Activated T-cell treated with anti-CD3 and anti-CD28 coated beads, Interleukin-2, amount 50 U/mL, for 72 hours (primary cell): ENCODE data around the gene MTHFD1L. TPM values are rescaled to one million over a fixed set of nuclear protein-coding genes. Genes with fewer than 3 reads are reported as not detected.
"Not testable (repeated sequence)": the region's sequence is repeated elsewhere in the genome, so short reads cannot be mapped to it uniquely, and the experiment has no call there.

Source experiments
- ATAC-seq, 2 donors: fragments of 150-1000 bp; cut with Tn5 transposase; replicated peaks in 1 of 2; 2 replicates each; pipeline ENCODE4 v1.10.0; 2021; ENCODE audit warnings: moderate library complexity in 2 of 2, mild to moderate bottlenecking in 1 of 2
- DNase-seq, 2 donors: peaks; one replicate each; pipeline ENCODE4 v3.0.0; 2021 to 2022; ENCODE audit warnings: mixed read lengths in 1 of 2
- H3K27ac Mint-ChIP-seq: one replicate; pipeline ENCODE4 v1.8.0; 2022; ENCODE audit warnings: mild to moderate bottlenecking, moderate library complexity, mixed read lengths
- H3K27me3 Mint-ChIP-seq: one replicate; pipeline ENCODE4 v1.8.0; 2022; ENCODE audit warnings: low read depth, mixed read lengths
- H3K36me3 Mint-ChIP-seq, 2 donors: one replicate each; pipeline ENCODE4 v1.8.0; 2022; ENCODE audit warnings: mixed read lengths in 2 of 2, mild to moderate bottlenecking in 1 of 2; ENCODE audit not compliant: insufficient read depth in 2 of 2
- H3K4me1 Mint-ChIP-seq: one replicate; pipeline ENCODE4 v1.8.0; 2022; ENCODE audit warnings: low read depth, mixed read lengths
- H3K4me3 Mint-ChIP-seq, 2 donors: one replicate each; pipeline ENCODE4 v1.8.0; 2022; ENCODE audit warnings: mild to moderate bottlenecking in 2 of 2, mixed read lengths in 2 of 2, moderate library complexity in 2 of 2
- H3K9me3 Mint-ChIP-seq, 2 donors: one replicate each; pipeline ENCODE4 v1.8.0; 2022; ENCODE audit warnings: mixed read lengths in 2 of 2
- total RNA-seq, 2 donors: library from RNA; stranded (reverse); gene quantifications; one replicate each; pipeline ENCODE4 v1.2.3, GENCODE V29; 2022

The MTHFD1L gene
- total RNA-seq, 2 donors from 2014 or later: 138 to 155 TPM

GRCh38 chr6:150848400-150848799 is 17.1 kb upstream of the MTHFD1L start:
- Mint-ChIP-seq H3K4me1 (no peaks in the 10 kb centered on the region), H3K36me3 (no peaks in the 10 kb centered on the region), H3K4me3 (no peak overlapping the region), H3K9me3 (no peaks in the 10 kb centered on the region), H3K27me3 (peaks cover 5% of the 10 kb centered on the region), H3K27ac (no peak overlapping the region)
- no peak for DNase-seq
- no peak for ATAC-seq

DNA sequence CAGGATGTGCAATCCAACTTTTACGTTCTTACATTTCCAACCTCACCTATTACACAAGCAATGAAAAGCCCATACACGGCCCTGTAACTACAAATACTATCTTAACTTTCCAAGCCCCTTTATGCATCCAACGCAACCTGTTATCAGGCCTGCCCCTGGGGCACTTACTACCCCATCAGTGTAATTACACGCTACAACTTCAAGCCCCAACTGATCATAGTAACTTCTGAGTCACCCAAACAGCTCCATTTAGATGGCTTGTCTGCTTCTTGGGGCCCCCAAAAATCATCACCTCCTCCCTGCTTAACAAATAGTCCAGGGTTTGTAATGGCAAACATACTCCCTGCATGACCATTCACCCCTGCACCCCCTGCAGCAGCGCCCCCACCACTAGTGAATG is 11.1 kb upstream of the MTHFD1L start:
- not testable (repeated sequence) for H3K27ac Mint-ChIP-seq

GRCh38 chr6:150855171-150855570 is 10.3 kb upstream of the MTHFD1L start:
- not testable (repeated sequence) for DNase-seq, H3K9me3 Mint-ChIP-seq, H3K4me3 Mint-ChIP-seq, H3K27ac Mint-ChIP-seq, H3K36me3 Mint-ChIP-seq, ATAC-seq
- peaks cover 16% of the 10 kb centered on the region for H3K4me1 Mint-ChIP-seq
- H3K27me3 Mint-ChIP-seq: peaks cover 15% of the 10 kb centered on the region

More for the DNA sequence above, 11.1 kb upstream of the MTHFD1L start:
- not testable (repeated sequence) for H3K36me3 Mint-ChIP-seq, DNase-seq, ATAC-seq, H3K4me3 Mint-ChIP-seq, H3K9me3 Mint-ChIP-seq
- Mint-ChIP-seq H3K4me1 (peaks cover 16% of the 10 kb centered on the region), H3K27me3 (peaks cover 15% of the 10 kb centered on the region)

- ATAC-seq (peak; percentile 36 to 44), DNase-seq (no peak)
- Mint-ChIP-seq H3K4me3 (no peak overlapping the region), H3K36me3 (peaks cover 0 to 1% of the 10 kb centered on the region in 2 donors), H3K27me3 (peaks cover 18% of the 10 kb centered on the region), H3K27ac (peak overlapping the region; percentile 47), H3K9me3 (no peaks in the 10 kb centered on the region), H3K4me1 (peaks cover 29% of the 10 kb centered on the region)
Measured at GRCh38 chr6:150857062-150857944, 8.2 kb upstream of the MTHFD1L start.

GRCh38 chr6:150857945-150858308 is 7.6 kb upstream of the MTHFD1L start:
- DNase-seq (no peak), ATAC-seq (no peak)
- Mint-ChIP-seq H3K36me3 (peaks cover 0 to 1% of the 10 kb centered on the region in 2 donors), H3K27me3 (peaks cover 24% of the 10 kb centered on the region), H3K4me1 (peaks cover 34% of the 10 kb centered on the region), H3K9me3 (no peaks in the 10 kb centered on the region), H3K27ac (peak overlapping the region; percentile 36), H3K4me3 (no peak overlapping the region)

DNA sequence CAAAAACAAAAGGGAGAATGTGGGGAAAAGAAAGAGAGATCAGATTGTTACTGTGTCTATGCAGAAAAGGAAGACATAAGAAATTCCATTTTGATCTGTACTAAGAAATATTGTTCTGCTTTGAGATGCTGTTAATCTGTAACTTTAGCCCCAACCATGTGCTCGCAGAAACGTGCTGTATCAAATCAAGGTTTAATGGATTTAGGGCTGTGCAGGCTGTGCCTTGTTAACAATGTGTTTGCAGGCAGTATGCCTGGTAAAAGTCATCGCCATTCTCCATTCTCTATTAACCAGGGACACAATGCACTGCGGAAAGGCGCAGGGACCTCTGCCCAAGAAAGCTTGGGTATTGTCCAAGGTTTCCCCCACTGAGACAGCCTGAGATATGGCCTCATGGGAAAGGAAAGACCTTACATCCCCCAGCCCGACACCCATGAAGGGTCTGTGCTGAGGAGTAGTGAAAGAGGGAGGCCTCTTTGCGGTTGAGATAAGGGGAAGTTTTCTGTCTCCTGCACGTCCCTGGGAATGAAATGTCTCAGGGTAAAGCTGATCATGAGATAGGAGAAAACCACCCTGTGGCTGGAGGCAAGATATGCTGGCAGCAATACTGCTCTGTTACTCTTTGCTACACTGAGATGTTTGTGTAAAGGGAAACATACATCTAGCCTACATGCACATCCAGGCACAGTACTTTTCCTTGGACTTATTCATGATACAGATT is 3.9 kb upstream of the MTHFD1L start:
- not testable (repeated sequence) for H3K9me3 Mint-ChIP-seq, H3K36me3 Mint-ChIP-seq, H3K27ac Mint-ChIP-seq, ATAC-seq
- peak overlapping the region; percentile 21 to 36 for H3K4me3 Mint-ChIP-seq
- H3K4me1 Mint-ChIP-seq: peaks cover 48% of the 10 kb centered on the region
- peaks cover 34% of the 10 kb centered on the region for H3K27me3 Mint-ChIP-seq
- peak in 1 of 2 donors; percentile 16 for DNase-seq

GRCh38 chr6:150863213-150863928 is 2.1 kb upstream of the MTHFD1L start:
- Mint-ChIP-seq H3K4me3 (no peak overlapping the region), H3K27ac (no peak overlapping the region), H3K9me3 (no peaks in the 10 kb centered on the region), H3K4me1 (peaks cover 52% of the 10 kb centered on the region), H3K27me3 (peaks cover 28% of the 10 kb centered on the region), H3K36me3 (peaks cover 4 to 9% of the 10 kb centered on the region in 2 donors)
- no peak for ATAC-seq
- no peak for DNase-seq

- ATAC-seq (no peak), DNase-seq (no peak)
- peak overlapping the region; percentile 69 for H3K27ac Mint-ChIP-seq
- peaks cover 59% of the 10 kb centered on the region for H3K4me1 Mint-ChIP-seq
- H3K4me3 Mint-ChIP-seq: peak overlapping the region; percentile 78 to 86
- H3K27me3 Mint-ChIP-seq: peaks cover 18% of the 10 kb centered on the region
- H3K9me3 Mint-ChIP-seq: no peaks in the 10 kb centered on the region
- H3K36me3 Mint-ChIP-seq: peaks cover 2 to 9% of the 10 kb centered on the region in 2 donors
Measured at GRCh38 chr6:150865043-150865405, 478 bp upstream of the MTHFD1L start.

DNA sequence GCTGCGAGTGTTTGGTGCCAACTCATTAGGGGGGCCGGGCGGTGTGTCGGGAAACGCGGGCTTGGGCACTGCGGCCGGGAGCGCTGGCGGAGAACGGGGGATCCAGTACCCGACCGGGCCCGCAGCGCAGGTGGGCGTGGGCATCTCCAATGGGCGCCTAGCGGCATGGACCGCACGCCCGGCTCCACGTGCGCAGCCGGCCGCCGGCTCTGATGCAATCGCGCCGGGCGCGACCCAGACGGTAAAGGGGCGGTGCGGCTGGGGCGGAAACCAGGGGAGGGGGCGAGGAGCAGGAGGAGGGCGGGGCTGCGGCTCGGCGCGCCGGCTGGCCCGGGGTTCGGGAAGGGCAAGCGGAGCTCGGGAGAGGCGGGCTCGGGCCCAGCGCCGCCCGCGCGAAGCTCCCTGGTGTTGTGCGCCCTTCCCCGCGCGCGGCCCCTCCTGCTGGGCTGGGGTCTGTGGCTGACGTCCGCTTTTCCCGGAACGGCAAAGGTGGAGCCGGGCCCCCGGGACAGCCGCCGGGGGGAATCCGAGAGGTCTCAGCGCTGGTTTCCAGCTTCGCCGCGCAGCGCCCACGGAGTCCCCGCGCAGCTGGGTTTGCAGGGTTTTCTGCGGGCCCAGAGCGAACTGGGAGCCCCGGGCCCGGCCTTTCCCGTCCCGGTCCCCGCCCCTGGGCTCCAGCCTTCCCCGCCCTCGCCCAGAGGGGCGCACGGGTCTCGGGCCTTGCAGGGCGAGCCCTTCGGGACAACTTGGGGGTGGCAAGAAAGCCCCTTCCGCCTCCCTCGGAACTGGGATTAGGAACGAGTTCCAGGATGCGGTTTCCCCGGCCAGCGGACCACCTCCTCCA is 867 bp downstream of the MTHFD1L start:
- H3K27ac Mint-ChIP-seq: peak overlapping the region; percentile 94
- ATAC-seq: peak; percentile 85 to 86
- H3K36me3 Mint-ChIP-seq: peaks cover 2 to 9% of the 10 kb centered on the region in 2 donors
- peaks cover 18% of the 10 kb centered on the region for H3K27me3 Mint-ChIP-seq
- H3K4me3 Mint-ChIP-seq: peak overlapping the region; percentile 97
- H3K9me3 Mint-ChIP-seq: no peaks in the 10 kb centered on the region
- peaks cover 61% of the 10 kb centered on the region for H3K4me1 Mint-ChIP-seq
- peak; percentile 88 to 89 for DNase-seq

DNA sequence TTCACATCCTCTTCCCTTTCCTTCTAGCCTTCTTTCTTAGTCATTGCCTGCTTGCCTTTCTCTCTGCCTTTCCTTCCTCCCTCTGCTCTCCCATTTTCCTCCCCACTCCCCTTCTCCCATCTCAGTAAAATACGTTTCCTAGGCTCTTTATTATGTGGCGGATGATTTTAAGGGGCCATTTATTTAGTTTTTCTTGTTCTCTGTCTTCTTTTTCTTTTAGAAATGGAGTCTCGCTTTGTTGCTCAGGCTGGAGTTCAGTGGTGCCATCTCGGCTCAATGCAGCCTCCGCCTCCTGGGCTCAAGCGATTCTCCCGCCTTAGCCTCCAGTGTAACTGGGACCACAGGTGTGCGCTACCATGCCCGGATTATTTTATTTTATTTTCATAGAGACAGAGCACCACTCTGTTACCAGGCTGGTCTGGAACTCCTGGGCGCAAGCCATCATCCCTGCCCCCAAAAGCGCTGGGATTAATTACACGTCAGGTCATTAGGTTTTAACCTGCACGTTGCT is 1.5 kb downstream of the MTHFD1L start:
- ATAC-seq (no peak), DNase-seq (no peak)
- peaks cover 2 to 9% of the 10 kb centered on the region in 2 donors for H3K36me3 Mint-ChIP-seq
- peaks cover 55% of the 10 kb centered on the region for H3K4me1 Mint-ChIP-seq
- H3K27ac Mint-ChIP-seq: peak overlapping the region; percentile 94
- H3K27me3 Mint-ChIP-seq: peaks cover 18% of the 10 kb centered on the region
- H3K9me3 Mint-ChIP-seq: no peaks in the 10 kb centered on the region
- H3K4me3 Mint-ChIP-seq: peak overlapping the region; percentile 97

DNA sequence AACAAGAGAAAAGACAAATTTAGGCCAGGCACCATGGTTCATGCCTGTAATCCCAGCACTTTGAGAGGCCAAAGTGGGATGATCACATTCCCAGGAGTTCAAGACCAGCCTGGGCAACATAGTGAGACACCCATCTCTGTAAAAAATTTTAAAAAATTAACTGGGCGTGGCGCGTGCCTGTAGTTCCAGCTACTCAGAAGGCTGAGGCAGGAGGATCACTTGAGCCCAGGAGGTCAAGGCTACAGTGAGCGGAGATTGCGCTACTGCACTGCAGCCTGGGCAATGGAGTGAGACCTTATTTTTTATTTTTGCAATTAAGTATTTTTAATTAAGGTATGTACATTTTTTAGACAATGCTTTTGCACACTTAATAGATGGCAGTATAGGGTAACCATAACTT is 3.3 kb downstream of the MTHFD1L start:
- ATAC-seq (no peak), DNase-seq (no peak)
- Mint-ChIP-seq H3K4me3 (no peak overlapping the region), H3K36me3 (peaks cover 4 to 13% of the 10 kb centered on the region in 2 donors), H3K9me3 (no peaks in the 10 kb centered on the region), H3K27me3 (peaks cover 1% of the 10 kb centered on the region), H3K27ac (no peak overlapping the region), H3K4me1 (peaks cover 42% of the 10 kb centered on the region)

DNA sequence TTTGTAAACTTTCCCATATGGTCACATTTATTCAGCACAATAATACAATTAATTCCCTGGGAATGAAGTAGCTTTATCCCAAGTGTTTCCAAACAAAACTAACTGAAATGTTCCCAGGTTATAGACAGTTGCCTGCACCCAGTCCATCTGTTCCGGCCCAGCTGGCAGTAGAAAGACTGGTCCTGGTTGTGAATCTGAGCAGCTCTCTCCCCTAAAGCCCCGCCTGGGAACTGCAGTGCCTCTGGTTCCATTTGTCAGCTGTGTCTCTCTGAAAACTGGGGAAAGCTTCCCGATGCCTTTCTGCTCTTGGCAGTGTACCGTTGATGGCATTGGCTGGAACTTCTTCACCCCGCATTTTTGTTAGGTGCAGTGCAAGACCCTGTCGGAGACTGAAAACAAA is 8.7 kb downstream of the MTHFD1L start:
- Mint-ChIP-seq H3K4me1 (peaks cover 14% of the 10 kb centered on the region), H3K9me3 (no peaks in the 10 kb centered on the region), H3K4me3 (no peak overlapping the region), H3K27ac (no peak overlapping the region), H3K36me3 (peaks cover 4 to 13% of the 10 kb centered on the region in 2 donors), H3K27me3 (no peaks in the 10 kb centered on the region)
- DNase-seq (no peak), ATAC-seq (no peak)
